AG08396 (cell line): Measurements from ENCODE around the gene PFAS.

Source experiments
- DNase-seq: peaks from one replicate; pipeline ENCODE4 v3.0.0; 2012; ENCODE audit warnings: low spot score, mixed read lengths

The PFAS gene

GRCh38 chr17:8272421-8272820 is 23.3 kb downstream of the PFAS start:
- DNase-seq = no peak

DNA sequence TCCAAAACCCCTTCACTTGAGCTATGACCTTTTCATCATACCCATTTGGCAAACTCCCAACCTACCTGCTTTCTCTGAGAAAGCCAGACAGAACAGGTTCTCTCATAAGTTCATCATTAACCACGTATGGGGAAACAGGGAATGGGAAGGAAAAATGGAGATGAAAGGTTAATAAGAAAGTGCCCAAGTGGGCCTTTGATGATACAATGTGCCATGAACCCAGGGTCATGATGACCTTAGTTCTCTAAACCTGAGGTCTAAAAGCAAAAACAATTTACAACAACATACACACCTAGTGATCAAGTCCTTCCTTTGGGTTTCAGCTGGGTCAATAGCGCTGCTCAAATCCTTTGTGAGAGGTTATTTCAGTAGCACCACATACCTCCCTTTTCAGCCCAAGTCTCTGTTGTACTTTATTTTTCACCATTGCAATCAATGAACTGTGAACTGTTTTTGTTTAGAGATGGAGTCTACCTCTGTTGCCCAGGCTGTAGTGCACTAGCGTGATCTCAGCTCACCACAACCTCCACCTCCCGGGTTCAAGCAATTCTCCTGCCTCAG is 24.9 kb downstream of the PFAS start:
- no peak for DNase-seq

- DNase-seq = no peak
Measured at GRCh38 chr17:8274816-8275215, 25.7 kb downstream of the PFAS start.

GRCh38 chr17:8275421-8276290 is 26.6 kb downstream of the PFAS start:
- DNase-seq = peak; percentile 38

DNA sequence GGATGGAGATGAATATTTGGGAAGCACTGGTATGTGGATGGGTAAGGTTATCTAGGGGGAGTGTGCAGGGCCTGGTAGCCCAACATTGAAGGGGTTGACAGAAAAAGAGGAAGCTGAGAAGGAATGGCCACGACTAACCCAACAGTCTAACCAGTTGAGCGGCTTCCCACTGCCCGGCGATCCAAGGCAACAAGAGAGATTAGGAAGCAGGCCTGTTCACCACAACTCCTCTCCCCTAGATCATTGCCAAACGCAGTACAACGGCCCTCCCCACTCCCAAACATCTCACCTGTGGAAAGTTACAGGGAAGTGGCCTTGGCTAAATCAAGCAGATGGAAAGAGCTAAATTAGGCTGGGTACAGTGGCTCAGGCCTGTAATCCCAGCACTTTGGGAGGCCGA is 28.2 kb downstream of the PFAS start:
- DNase-seq = no peak

- no peak for DNase-seq
Measured at GRCh38 chr17:8282345-8282744, 33.3 kb downstream of the PFAS start.

- no peak for DNase-seq
Measured at GRCh38 chr17:8283356-8283755, 34.3 kb downstream of the PFAS start.

DNA sequence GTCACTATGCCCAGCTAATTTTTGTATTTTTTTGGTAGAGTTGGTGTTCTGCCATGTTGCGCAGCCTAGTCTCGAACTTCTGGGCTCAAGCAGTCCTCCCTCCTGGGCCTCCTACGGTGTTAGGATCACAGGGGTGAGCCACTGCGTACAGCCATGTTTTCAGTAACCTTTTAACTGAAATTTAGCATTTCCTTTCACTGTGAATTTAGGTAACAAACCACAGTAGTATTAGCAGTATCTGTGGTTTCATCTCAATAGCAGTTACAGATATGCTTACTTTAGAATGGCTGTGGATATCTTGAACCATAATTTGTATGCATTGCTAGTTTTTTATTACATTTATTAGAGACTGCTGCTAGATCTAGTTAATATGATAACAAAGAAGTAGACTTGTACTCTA is 35.0 kb downstream of the PFAS start:
- DNase-seq = no peak

- DNase-seq = no peak
Measured at GRCh38 chr17:8285270-8286181, 36.4 kb downstream of the PFAS start.

DNA sequence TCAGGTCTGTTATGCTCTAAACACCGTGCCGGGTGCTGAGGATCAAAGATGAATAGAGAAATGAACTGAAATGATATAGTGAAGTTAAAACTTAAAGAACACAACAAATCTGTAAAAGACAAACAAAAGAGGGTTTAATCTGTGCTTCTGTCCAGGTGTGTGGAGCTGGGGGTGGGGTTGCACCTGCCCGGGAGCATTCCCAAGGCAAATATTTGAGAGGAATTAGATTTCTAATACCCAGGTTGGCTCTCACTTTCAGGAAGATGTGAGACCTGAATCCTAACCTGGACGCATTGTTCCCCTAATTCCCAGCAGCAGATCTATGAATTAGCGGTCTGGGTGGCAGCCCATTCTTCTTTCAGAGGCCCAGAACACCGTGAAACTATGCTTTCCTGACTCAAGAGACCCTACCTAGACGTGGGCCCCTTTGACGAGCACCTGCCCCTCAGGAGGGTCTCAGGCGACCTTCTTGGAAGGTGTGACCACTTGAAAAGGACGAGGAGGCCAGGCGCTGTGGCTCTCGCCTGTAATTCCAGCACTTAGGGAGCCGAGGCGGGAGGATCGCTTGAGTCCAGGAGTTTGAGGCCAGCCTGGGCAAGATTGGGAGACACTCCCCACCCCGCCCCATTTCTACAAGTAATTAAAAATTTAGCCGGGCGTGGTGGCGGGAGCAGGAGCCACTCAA is 38.7 kb downstream of the PFAS start:
- no peak for DNase-seq

GRCh38 chr17:8288336-8289102 is 39.4 kb downstream of the PFAS start, which contains the start of gene RANGRF:
RANGRF (plus strand) TSS chr17:8288670; CDS start chr17:8288789, 119 bp downstream.
- peak; percentile 97 for DNase-seq

DNA sequence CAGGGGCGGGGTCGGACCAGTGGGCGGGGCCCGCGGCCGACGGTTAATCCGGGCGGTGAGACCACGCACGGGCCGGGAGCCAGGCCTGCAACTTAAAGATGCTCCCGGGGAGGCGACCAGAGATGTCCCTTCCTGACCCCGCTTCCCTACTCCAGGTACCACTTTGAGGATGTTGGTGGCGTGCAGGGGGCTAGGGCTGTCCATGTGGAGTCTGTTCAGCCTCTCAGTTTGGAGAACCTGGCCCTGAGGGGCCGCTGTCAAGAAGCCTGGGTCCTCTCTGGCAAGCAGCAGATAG is 40.0 kb downstream of the PFAS start:
- no peak for DNase-seq

GRCh38 chr17:8290043-8290442 is 41.0 kb downstream of the PFAS start:
- peak; percentile 61 for DNase-seq

DNA sequence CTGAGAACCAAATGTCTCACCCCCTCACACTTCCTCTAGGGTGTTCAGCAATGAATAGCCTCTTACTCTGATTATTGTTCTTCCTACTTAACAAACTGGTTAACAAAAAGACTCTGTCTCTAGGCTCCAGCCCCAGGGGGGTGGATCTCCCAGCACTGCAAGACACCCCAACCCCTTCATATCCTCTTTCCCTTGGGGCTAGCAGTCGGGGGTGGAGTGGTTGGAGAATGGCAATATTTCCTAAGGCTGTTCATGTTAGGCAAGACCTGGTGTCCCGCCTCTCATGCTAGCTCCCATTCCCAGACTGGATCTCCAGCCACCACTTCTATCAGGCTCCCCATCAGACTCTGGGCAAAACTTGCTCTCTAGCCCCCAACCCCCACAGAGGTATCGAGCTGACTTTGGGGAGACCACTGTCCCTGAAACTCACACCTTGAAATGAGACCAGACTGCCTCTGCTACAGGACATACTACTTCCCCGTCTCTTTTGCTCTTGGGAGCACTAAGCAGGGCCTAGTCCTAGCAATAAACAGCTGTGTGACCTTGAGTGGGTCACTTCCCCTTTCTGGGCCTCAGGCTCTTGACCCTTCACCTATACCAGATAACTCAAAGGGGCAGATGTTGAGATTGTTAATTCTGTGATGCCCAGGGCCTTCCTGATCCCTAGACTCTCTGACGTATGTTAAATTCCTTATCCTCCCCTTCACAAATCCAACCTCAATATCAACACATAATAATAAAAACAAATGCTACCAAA is 43.7 kb downstream of the PFAS start:
- no peak for DNase-seq

- DNase-seq = no peak
Measured at GRCh38 chr17:8294361-8294760, 45.3 kb downstream of the PFAS start.

GRCh38 chr17:8294814-8295316 is 45.8 kb downstream of the PFAS start:
- DNase-seq = no peak

DNA sequence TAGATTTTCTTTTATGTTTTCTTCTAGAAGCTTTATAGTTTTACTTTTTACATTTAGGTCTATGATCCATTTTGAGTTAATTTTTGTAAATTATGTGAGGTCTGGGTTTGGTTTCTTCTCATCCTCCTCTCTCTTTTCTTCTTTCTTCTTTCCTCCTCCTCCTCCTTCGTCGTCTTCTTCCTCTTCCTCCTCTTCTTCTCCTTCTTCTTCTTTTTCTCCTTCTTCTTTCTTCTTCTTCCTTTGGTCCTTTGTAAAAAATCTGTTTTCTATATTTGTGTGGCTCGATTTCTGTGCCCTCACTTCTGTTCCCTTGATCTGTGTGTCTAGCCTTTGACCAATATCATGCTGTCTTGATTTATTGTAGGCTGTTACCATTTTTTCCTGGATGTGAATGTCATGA is 51.1 kb downstream of the PFAS start:
- DNase-seq = no peak

GRCh38 chr17:8300627-8301242 is 51.6 kb downstream of the PFAS start:
- peak; percentile 82 for DNase-seq

DNA sequence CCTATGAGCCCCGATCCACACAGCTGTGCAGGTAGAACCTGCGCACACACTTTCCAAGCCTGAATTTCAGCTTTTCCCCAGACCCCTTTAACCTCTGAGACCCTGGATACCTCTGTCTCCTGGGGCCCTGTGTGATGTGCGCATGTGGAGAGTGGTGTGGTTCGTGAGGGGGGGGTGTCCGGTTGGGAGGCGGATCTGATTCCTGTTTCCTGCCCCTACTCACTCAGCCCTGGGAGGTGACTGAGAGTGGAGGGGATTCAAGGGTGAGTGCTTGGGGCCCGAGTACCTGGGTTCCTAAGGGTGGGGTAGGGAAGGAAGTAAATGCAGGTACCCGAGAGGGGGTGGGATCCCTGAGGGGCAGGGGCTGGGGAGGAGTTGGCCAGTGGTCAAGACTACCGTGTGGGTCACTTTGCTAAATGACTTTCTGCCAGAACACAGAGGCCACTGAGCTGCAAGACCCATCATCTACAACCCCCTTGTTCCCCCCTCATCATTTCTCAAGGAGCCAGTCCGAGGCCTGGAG is 61.6 kb downstream of the PFAS start:
- no peak for DNase-seq
